DMS53 treated with DMSO at 0.1 percent for 48 hours (cell line): ENCODE data around the gene HIRA.
"Not testable (repeated sequence)": the region's sequence is repeated elsewhere in the genome, so short reads cannot be mapped to it uniquely, and the experiment has no call there.

Source experiments
- DNase-seq: peaks from one replicate; lab custom pipeline; 2025; ENCODE audit not compliant: unreplicated experiment; lab: John Stamatoyannopoulos, UW

HIRA gene

GRCh38 chr22:19386248-19386647 is 45.3 kb downstream of the HIRA start:
- no peak for DNase-seq

GRCh38 chr22:19385221-19385906 is 46.2 kb downstream of the HIRA start:
- DNase-seq = no peak

GRCh38 chr22:19383292-19383691 is 48.2 kb downstream of the HIRA start:
- DNase-seq = no peak

- DNase-seq = no peak
These were observed 49.3 kb downstream of the HIRA start for GRCh38 chr22:19382240-19382639.

GRCh38 chr22:19378344-19378674 is 53.2 kb downstream of the HIRA start:
- no peak for DNase-seq

GRCh38 chr22:19377565-19378343 is 53.8 kb downstream of the HIRA start:
- DNase-seq = no peak

GRCh38 chr22:19376971-19377370 is 54.6 kb downstream of the HIRA start:
- DNase-seq = no peak

- DNase-seq = no peak
These were observed 55.3 kb downstream of the HIRA start for GRCh38 chr22:19376247-19376646.

GRCh38 chr22:19375435-19375834 is 56.1 kb downstream of the HIRA start:
- no peak for DNase-seq

GRCh38 chr22:19374410-19374809 is 57.1 kb downstream of the HIRA start:
- no peak for DNase-seq

GRCh38 chr22:19373450-19373849 is 58.1 kb downstream of the HIRA start:
- DNase-seq = no peak

- no peak for DNase-seq
These were observed 59.6 kb downstream of the HIRA start for GRCh38 chr22:19371893-19372292.

GRCh38 chr22:19368876-19369275 is 62.7 kb downstream of the HIRA start:
- DNase-seq = no peak

GRCh38 chr22:19367763-19368367 is 63.7 kb downstream of the HIRA start:
- no peak for DNase-seq

GRCh38 chr22:19363541-19363940 is 68.0 kb downstream of the HIRA start:
- not testable (repeated sequence) for DNase-seq

GRCh38 chr22:19361501-19362103 is 69.9 kb downstream of the HIRA start:
- DNase-seq = no peak

GRCh38 chr22:19360862-19361261 is 70.7 kb downstream of the HIRA start:
- no peak for DNase-seq

GRCh38 chr22:19360300-19360792 is 71.2 kb downstream of the HIRA start:
- DNase-seq = no peak

- DNase-seq = no peak
These were observed 71.8 kb downstream of the HIRA start for GRCh38 chr22:19359554-19360299.

- no peak for DNase-seq
These were observed 72.6 kb downstream of the HIRA start for GRCh38 chr22:19358703-19359553.
